HepG2 (cell line): ENCODE data around the gene GRB2. TPM values are rescaled to one million over a fixed set of nuclear protein-coding genes. Genes with fewer than 3 reads are reported as not detected.

Experiments
- CREM ChIP-seq, 2 experiments: sonication (generic) in 1 of 2; formaldehyde crosslinking in 1 of 2; IDR thresholded peaks; 2 replicates each; pipeline versions ENCODE4 v1.4.0 to v1.6.1; 2016 to 2020; ENCODE audit warnings: antibody characterized with exemption in 1 of 2, mild to moderate bottlenecking in 1 of 2, missing genetic modification reagents in 1 of 2
- FOSL2 ChIP-seq: sonication (generic); formaldehyde crosslinking; IDR thresholded peaks from 2 replicates; pipeline ENCODE4 v1.4.0; 2020; ENCODE audit warnings: missing genetic modification reagents
- PRMT3 ChIP-seq: sonication (generic); formaldehyde crosslinking; IDR thresholded peaks from 2 replicates; pipeline ENCODE4 v1.8.1; 2022; ENCODE audit warnings: low read depth, mild to moderate bottlenecking, moderate library complexity, missing genetic modification reagents, borderline replicate concordance
- RAD51 ChIP-seq: fragments of 450-650 bp; IDR thresholded peaks from 2 replicates; pipeline ENCODE4 v1.6.1; 2016; ENCODE audit warnings: borderline replicate concordance
- SP2 ChIP-seq: sonication (generic); formaldehyde crosslinking; IDR thresholded peaks from 2 replicates; pipeline ENCODE4 v1.5.1; 2020; ENCODE audit warnings: mild to moderate bottlenecking, missing genetic modification reagents
- TEAD2 ChIP-seq: sonication (generic); formaldehyde crosslinking; IDR thresholded peaks from 2 replicates; pipeline ENCODE4 v1.9.0; 2021; ENCODE audit warnings: missing genetic modification reagents
- THAP11 ChIP-seq: IDR thresholded peaks from 2 replicates; pipeline ENCODE4 v1.6.1; 2016; ENCODE audit warnings: missing biosample characterization, missing genetic modification reagents
- ZFP36L1 ChIP-seq: sonication (generic); formaldehyde crosslinking; IDR thresholded peaks from 2 replicates; pipeline ENCODE4 v1.8.0; 2022; ENCODE audit warnings: mild to moderate bottlenecking, missing genetic modification reagents, moderate library complexity
- ZIK1 ChIP-seq: sonication (generic); formaldehyde crosslinking; IDR thresholded peaks from 2 replicates; pipeline ENCODE4 v1.5.0; 2020; ENCODE audit warnings: mild to moderate bottlenecking, low read depth, missing genetic modification reagents, borderline replicate concordance
- ZNF12 ChIP-seq: sonication (generic); formaldehyde crosslinking; IDR thresholded peaks from 2 replicates; pipeline ENCODE4 v1.5.0; 2020; ENCODE audit warnings: missing genetic modification reagents
- ZNF180 ChIP-seq: sonication (generic); formaldehyde crosslinking; IDR thresholded peaks from 2 replicates; pipeline ENCODE4 v1.4.0; 2020; ENCODE audit warnings: low read depth, missing genetic modification reagents, borderline replicate concordance
- ZNF232 ChIP-seq: sonication (generic); formaldehyde crosslinking; IDR thresholded peaks from 2 replicates; pipeline ENCODE4 v1.4.0; 2020; ENCODE audit warnings: missing genetic modification reagents, borderline replicate concordance
- ZNF615 ChIP-seq: sonication (generic); formaldehyde crosslinking; IDR thresholded peaks from 2 replicates; pipeline ENCODE4 v1.5.0; 2020; ENCODE audit warnings: mild to moderate bottlenecking, missing genetic modification reagents, borderline replicate concordance
- ZNF629 ChIP-seq: sonication (generic); formaldehyde crosslinking; conservative IDR thresholded peaks from 2 replicates; pipeline ENCODE4 v1.5.0; 2020; ENCODE audit warnings: missing genetic modification reagents
- ZNF790 ChIP-seq: sonication (generic); formaldehyde crosslinking; IDR thresholded peaks from 2 replicates; pipeline ENCODE4 v1.8.0; 2022; ENCODE audit warnings: missing genetic modification reagents, mild to moderate bottlenecking, borderline replicate concordance
- polyA plus RNA-seq, 8 experiments: library from polyadenylated mRNA; depleted of rRNA in 3 of 8; stranded (reverse) in 7 of 8; unstranded in 1 of 8; fragments of >200 nt; fragmentation: Illumina TruSeq in 4 of 8; extraction: Trizol in 4 of 8; gene quantifications; 2 replicates each; pipeline versions ENCODE4 v1.2.1 to v1.2.3, GENCODE V29; 2011 to 2016; ENCODE audit warnings: low read depth in 4 of 8, missing spikeins in 1 of 8, mixed read lengths in 1 of 8; ENCODE audit not compliant: insufficient read depth in 1 of 8
- total RNA-seq, 5 experiments: library from RNA; depleted of rRNA; stranded (reverse); fragments of >200 nt; fragmentation: Illumina TruSeq; extraction: Trizol; gene quantifications; 2 replicates each; pipeline ENCODE4 v1.2.3, GENCODE V29; 2016; ENCODE audit warnings: low read depth in 1 of 5
- TF ChIP-seq, protein P1 (sequence below): sonication (generic); formaldehyde crosslinking; IDR thresholded peaks from 2 replicates; pipeline ENCODE4 v1.8.1; 2023; ENCODE audit warnings: mild to moderate bottlenecking, moderate library complexity, missing genetic modification reagents
- TF ChIP-seq, protein P2 (sequence below): sonication (generic); formaldehyde crosslinking; IDR thresholded peaks from 2 replicates; pipeline ENCODE4 v1.8.1; 2023; ENCODE audit warnings: missing genetic modification reagents, mild to moderate bottlenecking, borderline replicate concordance
- TF ChIP-seq, protein P3 (sequence below): IDR thresholded peaks from 2 replicates; pipeline ENCODE4 v1.6.1; 2018; ENCODE audit warnings: missing genetic modification reagents

GRB2 gene
- total and polyA plus RNA-seq, 2 of the 13 experiments (the other 11 are each of a cell fraction or from before 2014, with no cell fraction given) = 84.6 to 92.3 TPM

DNA sequence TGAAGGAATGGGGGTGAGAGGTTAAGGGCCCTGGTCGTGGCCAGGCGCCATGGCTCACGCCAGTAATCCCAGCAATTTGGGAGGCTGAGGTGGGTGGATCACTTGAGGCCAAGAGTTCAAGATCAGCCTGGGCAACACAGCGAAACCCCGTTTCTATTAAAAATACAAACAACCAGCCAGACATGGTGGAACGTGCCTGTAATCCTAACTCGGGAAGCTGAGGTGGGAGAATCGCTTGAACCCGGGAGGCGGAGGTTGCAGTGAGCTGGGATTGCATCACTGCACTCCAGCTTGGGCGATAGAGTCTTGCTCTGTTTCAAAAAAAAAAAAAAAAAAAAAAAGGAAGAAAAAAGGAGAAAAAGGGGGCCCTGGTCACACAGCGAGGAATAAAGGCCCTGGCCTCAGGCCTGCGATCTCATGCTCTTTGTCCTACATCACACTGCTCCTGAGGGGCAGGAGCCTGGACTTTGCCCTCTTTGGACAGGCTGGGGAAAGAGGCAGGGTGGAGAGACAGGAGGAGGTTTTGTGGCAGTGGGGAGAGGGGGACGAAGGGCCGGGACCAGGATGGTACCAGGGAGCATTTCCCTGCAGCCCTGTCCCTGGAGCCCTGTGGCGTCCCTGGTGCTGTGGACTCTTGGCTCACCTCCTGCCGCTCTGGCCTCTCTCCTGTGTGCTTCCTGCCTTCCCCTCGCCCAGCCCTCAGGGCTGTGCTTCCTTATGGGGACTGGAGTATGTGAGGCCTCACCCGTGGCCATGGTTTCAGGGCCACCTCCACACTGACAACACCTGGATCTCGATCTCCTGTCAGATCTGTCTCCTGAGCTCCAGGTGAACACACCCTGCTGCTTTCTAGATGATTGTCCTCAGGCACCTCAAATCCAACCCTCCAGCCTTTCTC is 96.5 kb downstream of the GRB2 start (continued):
- TF ChIP-seq, protein P1, sequence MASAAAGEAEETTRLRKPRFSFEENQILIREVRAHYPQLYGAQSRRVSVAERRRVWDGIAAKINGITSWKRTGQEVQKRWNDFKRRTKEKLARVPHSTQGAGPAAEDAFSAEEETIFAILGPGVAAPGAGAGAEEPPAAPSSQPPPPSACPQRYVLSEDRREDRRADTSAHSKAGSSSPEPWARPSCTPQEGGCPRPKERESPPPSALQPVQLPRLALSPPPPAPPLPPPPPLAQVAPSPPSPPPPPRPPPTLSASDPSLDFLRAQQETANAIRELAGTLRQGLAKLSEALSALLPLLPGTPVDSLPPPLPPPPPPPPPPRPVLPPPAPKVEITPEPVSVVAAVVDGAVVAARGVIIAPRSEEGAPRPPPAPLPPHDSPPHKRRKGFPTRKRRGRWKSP (CRISPR knock-in tag) = no peak; the same call in 1 of the 2 replicates
- TF ChIP-seq, protein P2, sequence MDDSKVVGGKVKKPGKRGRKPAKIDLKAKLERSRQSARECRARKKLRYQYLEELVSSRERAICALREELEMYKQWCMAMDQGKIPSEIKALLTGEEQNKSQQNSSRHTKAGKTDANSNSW (CRISPR knock-in tag) = peak; percentile 52; the same call in 1 of the 2 replicates
- TF ChIP-seq THAP11 (CRISPR knock-in tag) = peak; percentile 87
- TF ChIP-seq ZNF615 (CRISPR knock-in tag) = 0 out of 2 replicates have a peak, but pooled peaks have one; percentile 68
- TF ChIP-seq ZNF790 (CRISPR knock-in tag) = no peak; the same call in 1 of the 2 replicates
- peak; percentile 69; the same call in 1 of the 2 replicates for TF ChIP-seq CREM (IDR thresholded peaks at IDR 0.05)
- TF ChIP-seq CREM (CRISPR knock-in tag; IDR thresholded peaks at IDR 0.05) = no peak
- TF ChIP-seq ZNF629 (CRISPR knock-in tag) = 0 out of 2 replicates have a peak, but pooled peaks have one; percentile 7
- TF ChIP-seq, protein P3, sequence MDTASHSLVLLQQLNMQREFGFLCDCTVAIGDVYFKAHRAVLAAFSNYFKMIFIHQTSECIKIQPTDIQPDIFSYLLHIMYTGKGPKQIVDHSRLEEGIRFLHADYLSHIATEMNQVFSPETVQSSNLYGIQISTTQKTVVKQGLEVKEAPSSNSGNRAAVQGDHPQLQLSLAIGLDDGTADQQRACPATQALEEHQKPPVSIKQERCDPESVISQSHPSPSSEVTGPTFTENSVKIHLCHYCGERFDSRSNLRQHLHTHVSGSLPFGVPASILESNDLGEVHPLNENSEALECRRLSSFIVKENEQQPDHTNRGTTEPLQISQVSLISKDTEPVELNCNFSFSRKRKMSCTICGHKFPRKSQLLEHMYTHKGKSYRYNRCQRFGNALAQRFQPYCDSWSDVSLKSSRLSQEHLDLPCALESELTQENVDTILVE = peak; percentile 63; the same call in 1 of the 2 replicates
- TF ChIP-seq PRMT3 (CRISPR knock-in tag) = no peak
- TF ChIP-seq FOSL2 (CRISPR knock-in tag) = no peak
- 0 out of 2 replicates have a peak, but pooled peaks have one; percentile 79 for TF ChIP-seq ZFP36L1 (CRISPR knock-in tag)
- no peak for TF ChIP-seq ZNF232 (CRISPR knock-in tag)
- peak; percentile 53; the same call in 1 of the 2 replicates for TF ChIP-seq SP2 (CRISPR knock-in tag)
- TF ChIP-seq ZIK1 (CRISPR knock-in tag) = peak; percentile 89
- TF ChIP-seq ZNF180 = no peak
- no peak; the same call in 1 of the 2 replicates for TF ChIP-seq TEAD2
- TF ChIP-seq RAD51 = no peak
- no peak; the same call in 1 of the 2 replicates for TF ChIP-seq ZNF12 (CRISPR knock-in tag)
